Effector CD4-positive, alpha-beta T cell (primary cell): ENCODE results near the gene TAS2R41.

Experiments
- DNase-seq: peaks from one replicate; pipeline ENCODE4 v3.0.0-alpha.2; 2020

TAS2R41 gene

GRCh38 chr7:143493751-143494150, 16.1 kb downstream of the TAS2R41 start:
- no peak for DNase-seq

GRCh38 chr7:143494622-143495021, 16.9 kb downstream of the TAS2R41 start:
- no peak for DNase-seq

GRCh38 chr7:143495851-143496250, 18.2 kb downstream of the TAS2R41 start:
- DNase-seq, result no peak

GRCh38 chr7:143496263-143496662, 18.6 kb downstream of the TAS2R41 start:
- no peak for DNase-seq

GRCh38 chr7:143497008-143497795, 19.5 kb downstream of the TAS2R41 start:
- DNase-seq, result no peak

GRCh38 chr7:143499246-143499645, 21.6 kb downstream of the TAS2R41 start:
- DNase-seq, result no peak

GRCh38 chr7:143499743-143500348, 22.2 kb downstream of the TAS2R41 start:
- no peak for DNase-seq

- no peak for DNase-seq
Measured at GRCh38 chr7:143503261-143503660, 25.6 kb downstream of the TAS2R41 start.

GRCh38 chr7:143504215-143504936, 26.7 kb downstream of the TAS2R41 start:
- DNase-seq, result no peak

GRCh38 chr7:143504937-143505297, 27.2 kb downstream of the TAS2R41 start:
- no peak for DNase-seq

- no peak for DNase-seq
Measured at GRCh38 chr7:143505838-143506237, 28.2 kb downstream of the TAS2R41 start.

GRCh38 chr7:143507094-143507518, 29.4 kb downstream of the TAS2R41 start:
- DNase-seq, result no peak

- no peak for DNase-seq
Measured at GRCh38 chr7:143507534-143508055, 29.9 kb downstream of the TAS2R41 start.

- DNase-seq, result no peak
Measured at GRCh38 chr7:143510854-143511592, 33.4 kb downstream of the TAS2R41 start.

GRCh38 chr7:143511593-143512047, 33.9 kb downstream of the TAS2R41 start:
- no peak for DNase-seq

- DNase-seq, result no peak
Measured at GRCh38 chr7:143512488-143513340, 35.0 kb downstream of the TAS2R41 start.

GRCh38 chr7:143514487-143514886, 36.8 kb downstream of the TAS2R41 start:
- no peak for DNase-seq

- no peak for DNase-seq
Measured at GRCh38 chr7:143514995-143515735, 37.5 kb downstream of the TAS2R41 start.

- DNase-seq, result no peak
Measured at GRCh38 chr7:143516981-143517380, 39.3 kb downstream of the TAS2R41 start.

GRCh38 chr7:143518521-143518920, 40.8 kb downstream of the TAS2R41 start:
- DNase-seq, result no peak

- no peak for DNase-seq
Measured at GRCh38 chr7:143518941-143519340, 41.3 kb downstream of the TAS2R41 start.
